ENCODE data around the gene ANO2. TPM values are rescaled to one million over a fixed set of nuclear protein-coding genes. Genes with fewer than 3 reads are reported as not detected.
"Not testable (repeated sequence)": the region's sequence is repeated elsewhere in the genome, so short reads cannot be mapped to it uniquely, and the experiment has no call there.

The ANO2 gene
- polyA plus RNA-seq, 3 donors = 4.0 to 5.6 (median 4.1) TPM

DNA sequence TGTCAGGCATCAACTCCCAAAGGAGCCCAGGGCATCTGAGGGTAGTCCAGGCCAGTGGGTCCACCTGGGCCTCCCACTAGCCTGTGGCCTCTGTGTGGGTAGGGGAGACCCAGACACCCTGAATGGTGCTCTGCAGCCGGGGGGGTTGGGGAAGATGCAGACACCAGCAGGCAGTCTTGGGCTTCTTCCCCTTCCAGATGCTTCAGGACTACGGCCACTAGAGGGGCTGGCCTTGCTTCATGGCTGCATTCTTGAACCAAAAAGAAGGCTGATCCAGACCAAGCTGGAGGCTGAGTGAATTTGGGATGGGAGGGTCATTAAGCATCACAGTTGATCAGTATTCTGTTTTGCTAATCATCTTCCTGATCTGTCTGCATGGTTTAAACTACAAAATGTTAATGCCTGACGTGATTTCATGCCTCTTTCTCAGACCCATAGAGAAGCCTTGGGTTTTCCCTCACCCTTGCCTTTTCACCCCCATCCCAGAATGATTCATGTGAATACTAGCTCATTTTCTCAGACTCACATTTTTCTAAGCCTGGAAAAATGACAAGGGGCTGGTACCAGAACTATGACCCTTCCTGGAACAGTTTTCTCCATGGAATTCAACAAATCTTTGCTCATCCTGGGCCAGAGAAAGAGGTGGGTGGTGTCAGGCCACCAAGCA, 379.0 kb downstream of the ANO2 start:
- no peak for DNase-seq (ENCODE audit: low read depth in 3 of 3, low spot score in 2 of 3)

DNA sequence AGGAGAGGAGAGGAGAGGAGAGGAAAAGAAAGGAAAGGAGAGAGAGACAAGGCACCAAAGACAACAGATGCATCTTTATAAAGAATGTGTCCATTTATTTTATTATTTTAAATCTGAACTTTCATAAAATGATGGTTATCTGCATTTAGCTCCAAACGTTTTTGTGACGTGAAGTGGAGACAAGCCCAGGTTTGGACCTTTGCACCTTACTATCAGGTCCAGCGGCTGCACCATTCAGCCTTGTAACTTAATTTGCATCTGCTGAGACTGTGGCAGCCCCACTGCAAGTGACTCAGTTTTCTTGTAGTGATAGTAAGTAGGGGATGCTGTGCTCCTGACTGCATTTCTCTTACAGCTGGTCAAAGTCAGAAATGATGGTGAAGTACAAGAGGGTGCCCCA, 382.5 kb downstream of the ANO2 start:
- DNase-seq (ENCODE audit: low read depth in 3 of 3, low spot score in 2 of 3) = no peak

DNA sequence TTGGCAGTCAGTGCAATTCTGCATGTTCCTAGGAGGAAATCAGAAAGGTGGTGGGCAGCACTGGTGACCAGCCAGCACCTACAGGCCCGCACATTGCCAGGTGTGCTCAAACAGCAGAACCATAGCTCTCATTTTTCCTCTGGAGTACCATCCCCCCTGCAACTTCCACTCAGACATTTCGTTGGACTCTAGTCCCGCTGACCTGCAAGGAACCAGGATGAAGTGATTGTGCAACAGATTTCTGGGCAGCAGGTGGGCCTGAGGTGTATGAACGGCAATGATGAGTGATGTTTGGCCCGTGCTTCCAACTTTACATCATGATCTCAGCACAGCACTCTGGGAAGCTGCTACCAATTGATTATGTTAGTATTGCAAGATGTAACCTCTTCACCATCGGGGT, 383.2 kb downstream of the ANO2 start:
- no peak for DNase-seq (ENCODE audit: low read depth in 3 of 3, low spot score in 2 of 3)

DNA sequence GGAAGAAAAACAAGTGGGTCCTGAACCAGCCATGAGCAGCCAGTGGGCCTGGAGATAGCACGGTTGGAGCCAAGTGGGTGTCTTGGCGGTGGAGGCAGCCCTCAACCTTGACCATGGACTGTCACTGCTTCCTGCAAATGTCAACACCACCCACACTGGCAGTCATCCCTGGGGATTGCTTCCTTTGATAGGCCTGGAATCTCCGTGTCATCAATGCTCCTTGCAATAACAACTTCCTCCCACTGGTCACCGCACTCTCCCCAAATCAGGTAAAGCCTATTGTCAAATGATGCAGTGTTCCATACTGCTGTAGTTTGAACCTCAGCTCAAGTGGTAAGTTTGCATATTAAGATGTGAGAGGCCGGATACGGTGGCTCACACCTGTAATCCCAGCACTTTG, 384.0 kb downstream of the ANO2 start:
- no peak for DNase-seq (ENCODE audit: low read depth in 3 of 3, low spot score in 2 of 3)

DNA sequence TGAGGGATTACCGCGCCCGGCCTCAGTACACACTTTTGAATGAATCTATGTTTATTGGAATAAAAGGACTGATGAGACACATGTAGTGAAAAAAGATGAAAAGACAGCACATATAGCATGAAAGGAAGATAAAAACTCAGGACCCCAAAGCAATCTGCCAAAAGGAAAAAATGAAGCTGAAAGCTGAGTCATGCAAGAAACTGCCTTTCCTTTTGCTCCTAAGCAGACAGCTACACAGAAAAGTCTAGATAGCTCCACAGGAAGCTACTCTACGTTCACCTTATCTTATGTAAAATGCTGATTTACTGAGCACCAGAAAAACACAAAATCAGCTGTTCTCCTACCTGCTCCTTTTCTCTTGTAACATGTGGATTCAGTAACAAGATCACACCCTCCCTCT, 384.8 kb downstream of the ANO2 start:
- no peak for DNase-seq (ENCODE audit: low read depth in 3 of 3, low spot score in 2 of 3)

DNA sequence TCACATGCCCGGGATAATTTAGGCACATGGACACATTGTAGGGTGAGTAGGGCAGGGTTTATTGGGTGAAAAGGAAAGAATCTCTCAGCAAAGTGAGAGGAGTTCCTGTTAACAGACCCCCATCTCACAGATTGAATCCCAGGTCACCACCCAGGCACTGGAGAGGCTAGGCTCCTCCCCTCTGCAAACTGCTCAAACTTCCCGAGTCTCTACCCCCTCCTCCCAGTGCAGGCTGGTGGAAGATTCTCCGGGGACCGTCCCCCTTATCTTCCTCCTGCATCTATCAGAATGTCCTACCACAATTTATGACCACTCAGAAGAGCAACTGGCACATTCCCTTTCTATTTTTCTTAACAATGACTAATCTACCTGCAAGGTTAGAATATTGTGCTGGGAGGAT, 387.2 kb downstream of the ANO2 start:
- no peak for DNase-seq (ENCODE audit: low read depth in 3 of 3, low spot score in 2 of 3)

DNA sequence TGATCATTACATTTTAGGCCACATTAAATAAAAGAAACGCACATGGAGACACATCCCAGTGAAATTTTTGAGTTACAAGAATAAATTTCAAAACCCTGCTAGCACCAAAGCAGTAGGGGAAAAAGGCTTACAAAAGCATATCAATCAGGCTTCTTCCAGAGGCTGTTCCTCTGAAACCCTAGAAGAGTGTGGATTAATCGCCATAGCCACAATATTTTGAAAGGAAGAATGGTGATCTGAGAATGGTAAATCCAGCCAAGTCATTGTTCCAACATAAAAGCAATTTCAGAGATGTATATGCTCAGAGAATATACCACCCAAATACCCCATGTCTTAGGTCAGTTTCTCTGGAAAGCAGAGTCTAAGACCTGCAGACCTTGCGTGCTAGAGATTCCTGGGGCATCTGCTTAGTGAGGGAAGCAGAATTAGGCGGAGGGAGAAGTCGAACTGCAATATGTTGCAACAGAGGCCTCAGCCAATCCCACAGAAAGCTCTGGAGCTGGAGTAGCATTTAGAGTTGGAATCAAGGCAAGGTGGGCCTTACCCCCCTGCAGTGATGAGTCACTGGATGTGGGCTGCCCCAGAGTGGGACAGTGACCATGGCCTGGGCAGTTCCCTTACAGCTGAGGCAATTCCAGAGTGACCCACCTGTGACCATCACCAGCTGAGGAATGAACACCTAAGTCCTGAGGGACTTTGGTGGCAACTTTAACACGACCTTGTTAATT, 387.9 kb downstream of the ANO2 start:
- no peak for DNase-seq (ENCODE audit: low read depth in 3 of 3, low spot score in 2 of 3)

DNA sequence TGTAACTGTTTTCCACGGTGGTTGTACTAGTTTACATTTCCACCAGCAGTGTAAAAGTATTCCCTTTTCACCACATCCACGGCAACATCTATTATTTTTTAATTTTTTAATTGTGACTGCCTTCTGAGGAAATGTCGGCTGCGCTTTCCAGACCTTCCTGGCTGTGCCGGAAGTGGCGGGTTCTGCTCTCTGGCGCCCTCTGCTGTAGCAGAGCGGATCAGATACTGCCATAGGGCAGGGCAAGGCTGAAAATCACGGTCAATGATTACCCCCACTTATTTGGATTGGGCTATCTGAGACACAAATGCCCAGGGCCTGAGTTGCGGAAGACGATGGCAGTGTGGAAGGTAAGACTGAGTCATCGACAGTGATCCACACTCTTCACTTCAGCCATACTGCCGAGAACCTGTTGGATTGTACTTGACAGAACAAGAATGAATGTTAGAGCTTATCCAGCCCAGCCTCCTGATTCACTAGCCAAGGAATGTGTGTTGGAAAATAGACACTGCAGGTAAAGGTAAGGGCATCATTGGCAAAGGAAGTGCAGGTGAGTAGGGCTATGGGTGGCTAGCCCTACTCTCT, 388.9 kb downstream of the ANO2 start:
- no peak for DNase-seq (ENCODE audit: low read depth in 3 of 3, low spot score in 2 of 3)

DNA sequence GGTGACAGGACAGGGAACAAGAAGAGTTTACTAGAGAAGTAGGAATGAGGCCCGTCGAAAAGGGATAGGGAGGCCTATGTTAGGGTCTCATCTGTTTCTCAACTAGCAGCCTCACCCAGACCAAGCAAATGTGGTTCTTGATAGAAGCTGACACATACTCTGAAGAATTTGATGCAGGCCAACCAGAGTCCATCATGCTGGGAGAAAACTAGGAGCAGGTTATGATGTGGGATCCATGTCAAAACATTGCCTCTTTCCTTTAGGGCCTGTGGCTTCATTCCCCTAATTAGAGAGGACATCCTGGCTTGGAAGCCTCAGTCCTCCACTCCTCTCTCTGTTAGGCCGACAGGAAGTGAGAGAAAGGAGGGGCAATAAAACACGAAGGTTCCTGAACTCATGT, 390.3 kb downstream of the ANO2 start:
- DNase-seq (ENCODE audit: low read depth in 3 of 3, low spot score in 2 of 3) = no peak

DNA sequence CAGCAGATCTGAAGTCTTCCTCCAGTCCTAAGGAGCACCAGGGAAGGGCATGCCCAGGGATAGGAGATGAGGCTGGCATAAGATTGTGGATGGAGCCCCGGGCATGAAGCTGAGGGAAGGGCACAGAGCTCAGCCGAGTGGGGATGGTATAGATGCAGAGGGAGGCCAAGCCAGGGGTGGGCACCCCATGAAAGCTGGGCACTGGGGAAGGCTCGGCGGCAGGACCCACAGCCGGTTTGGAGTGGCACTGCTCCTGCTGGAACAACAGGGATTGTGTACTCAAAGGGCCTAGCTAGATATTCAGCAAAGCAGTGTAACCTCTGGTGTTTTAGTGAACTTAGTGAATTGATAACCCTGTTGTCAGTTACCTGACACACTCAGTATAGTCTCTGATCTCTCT, 396.0 kb downstream of the ANO2 start:
- no peak for DNase-seq (ENCODE audit: low read depth in 3 of 3, low spot score in 2 of 3)

DNA sequence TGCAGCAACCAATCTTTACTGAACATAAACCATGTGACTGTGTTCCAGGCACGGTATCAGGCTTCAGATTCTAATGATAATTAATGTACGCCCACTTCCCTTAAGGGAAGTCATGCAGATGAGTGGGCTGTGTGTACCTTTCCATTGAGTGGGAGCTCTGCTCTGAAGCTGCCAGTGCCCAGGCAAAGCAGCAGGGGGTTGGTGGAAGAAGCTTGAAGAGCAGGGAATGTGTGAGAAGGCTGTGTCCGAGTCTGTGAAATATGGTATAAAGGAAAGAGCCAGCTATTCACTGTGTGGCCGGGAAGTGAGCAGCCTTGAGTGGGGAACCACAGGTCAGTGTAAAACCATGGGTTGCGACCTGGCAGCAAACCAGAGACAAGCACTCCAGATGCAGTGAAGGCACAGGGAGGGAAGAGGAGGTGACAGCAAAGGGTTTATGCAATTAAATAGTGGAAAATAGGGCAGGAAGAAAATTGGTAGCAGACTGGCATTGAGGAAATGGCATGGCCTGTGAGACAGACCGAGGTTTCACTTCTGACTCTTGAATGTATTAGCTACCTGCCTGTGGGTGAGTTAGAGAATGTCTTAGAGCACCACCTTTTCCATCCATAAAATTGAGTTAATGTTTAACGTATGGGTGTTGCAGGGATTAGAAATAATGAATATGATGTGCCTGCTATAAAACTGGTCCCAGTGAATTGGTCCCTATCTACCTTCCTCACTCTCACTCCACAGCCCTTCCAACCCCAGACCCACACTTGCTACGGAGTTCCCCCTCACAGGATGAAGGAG, 396.7 kb downstream of the ANO2 start:
- no peak for DNase-seq (ENCODE audit: low read depth in 3 of 3, low spot score in 2 of 3)

DNA sequence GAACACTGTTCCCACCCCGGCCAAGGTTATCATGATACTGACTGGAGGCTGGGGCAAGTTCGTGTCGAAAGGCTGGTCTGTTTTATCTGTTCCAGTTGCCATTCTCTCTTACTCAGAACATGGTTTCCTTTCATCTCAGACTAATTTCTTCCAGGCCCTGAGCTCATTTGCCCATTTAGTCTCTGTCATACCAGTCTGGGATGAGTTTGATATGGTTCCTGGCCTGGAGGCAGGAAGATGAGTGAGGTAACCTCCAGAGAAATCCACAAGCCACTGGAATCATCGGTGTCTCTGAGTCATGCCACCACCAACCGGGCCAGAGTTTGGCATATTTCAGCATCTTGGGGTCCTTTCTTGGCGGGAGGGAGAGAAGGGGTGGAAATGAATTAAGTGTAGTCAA, 398.4 kb downstream of the ANO2 start:
- DNase-seq (ENCODE audit: low read depth in 3 of 3, low spot score in 2 of 3) = no peak

DNA sequence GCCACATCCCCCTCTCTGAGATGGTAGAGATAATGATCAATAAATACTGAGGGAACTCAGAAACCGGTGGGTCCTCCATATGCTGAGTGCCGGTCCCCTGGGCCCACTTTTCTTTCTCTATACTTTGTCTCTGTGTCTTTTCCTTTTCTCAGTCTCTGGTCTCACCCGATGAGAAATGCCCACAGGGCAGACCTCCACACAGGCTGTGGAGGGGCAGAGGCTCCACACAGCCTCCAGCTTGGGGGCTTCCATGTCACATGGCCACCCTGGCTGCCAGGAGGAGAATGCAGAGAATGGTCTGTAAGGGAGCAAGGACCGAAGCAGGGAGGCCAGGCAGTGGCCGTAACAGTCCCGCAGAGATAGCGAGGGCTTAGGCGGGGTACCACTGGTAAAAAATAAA, 407.3 kb downstream of the ANO2 start:
- no peak for DNase-seq (ENCODE audit: low read depth in 3 of 3, low spot score in 2 of 3)

DNA sequence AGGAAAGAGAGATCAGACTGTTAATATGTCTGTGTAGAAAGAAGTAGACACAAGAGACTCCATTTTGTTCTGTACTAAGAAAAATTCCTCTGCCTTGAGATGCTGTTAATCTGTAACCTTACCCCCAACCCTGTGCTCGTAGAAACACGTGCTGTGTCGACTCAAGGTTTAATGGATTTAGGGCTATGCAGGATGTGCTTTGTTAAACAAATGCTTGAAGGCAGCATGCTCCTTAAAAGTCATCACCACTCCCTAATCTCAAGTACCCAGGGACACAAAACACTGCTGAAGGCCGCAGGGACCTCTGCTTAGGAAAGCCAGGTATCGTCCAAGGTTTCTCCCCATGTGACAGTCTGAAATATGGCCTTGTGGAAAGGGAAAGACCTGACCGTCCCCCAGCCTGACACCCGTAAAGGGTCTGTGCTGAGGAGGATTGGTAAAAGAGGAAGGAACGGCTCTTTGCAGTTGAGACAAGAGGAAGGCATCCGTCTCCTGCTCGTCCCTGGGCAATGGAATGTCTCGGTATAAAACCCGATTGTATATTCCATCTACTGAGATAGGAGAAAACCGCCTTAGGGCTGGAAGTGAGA, 407.9 kb downstream of the ANO2 start:
- not testable (repeated sequence) for DNase-seq (ENCODE audit: low read depth in 3 of 3, low spot score in 2 of 3)

DNA sequence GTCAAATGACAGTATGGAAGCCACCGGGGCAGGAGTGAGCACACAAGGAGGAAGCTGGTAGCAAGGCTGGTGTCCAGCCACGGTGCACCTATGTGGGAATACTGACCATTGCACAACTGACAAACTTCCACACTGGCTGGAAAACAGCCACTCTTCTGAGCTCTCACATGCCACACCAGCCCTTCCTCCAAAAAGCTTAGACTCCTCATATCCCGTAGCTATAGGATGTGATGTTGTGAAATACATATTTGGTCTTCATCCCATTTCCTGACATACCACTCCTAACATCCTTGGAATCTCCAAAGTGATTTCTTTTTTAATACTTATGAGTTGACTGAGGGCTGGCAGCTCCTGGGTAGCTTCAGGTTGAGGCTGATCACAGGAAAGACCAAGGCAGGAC, 409.5 kb downstream of the ANO2 start:
- no peak for DNase-seq (ENCODE audit: low read depth in 3 of 3, low spot score in 2 of 3)

DNA sequence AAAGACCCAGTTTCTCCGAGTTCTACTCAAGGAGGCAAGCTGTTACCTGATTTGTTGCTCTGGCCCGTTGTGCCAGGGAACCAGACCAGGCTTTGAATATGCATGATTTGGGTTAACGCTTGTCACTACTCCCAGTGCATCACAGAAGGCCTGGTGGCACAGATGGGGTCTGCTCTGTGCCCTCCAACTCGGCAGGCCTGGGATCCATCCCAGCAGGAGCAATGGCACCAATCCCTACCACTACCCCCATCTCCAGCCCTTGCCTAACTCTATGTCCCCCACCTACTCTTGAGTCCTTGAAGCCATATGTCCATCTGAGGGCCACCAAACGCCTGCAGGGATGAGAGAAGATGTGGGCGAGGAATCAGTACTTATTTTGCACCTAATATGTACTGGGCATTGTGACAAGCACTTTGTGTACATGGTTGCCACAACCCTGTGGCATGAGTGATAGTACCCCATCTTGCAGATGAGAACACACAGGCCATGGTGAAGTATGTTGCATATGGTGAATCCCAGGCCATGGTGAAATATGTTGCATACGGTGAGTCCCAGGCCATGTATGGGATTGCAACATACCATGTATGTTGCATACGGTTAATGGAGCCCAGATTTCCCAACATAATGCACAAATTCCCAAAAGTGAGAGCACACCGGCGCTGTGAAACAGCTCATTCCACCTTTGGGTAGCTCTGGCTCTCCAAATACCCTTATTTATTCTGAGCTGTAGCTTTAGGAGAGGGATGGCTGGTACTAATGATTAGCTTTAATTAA, 410.4 kb downstream of the ANO2 start:
- DNase-seq (ENCODE audit: low read depth in 3 of 3, low spot score in 2 of 3) = no peak

DNA sequence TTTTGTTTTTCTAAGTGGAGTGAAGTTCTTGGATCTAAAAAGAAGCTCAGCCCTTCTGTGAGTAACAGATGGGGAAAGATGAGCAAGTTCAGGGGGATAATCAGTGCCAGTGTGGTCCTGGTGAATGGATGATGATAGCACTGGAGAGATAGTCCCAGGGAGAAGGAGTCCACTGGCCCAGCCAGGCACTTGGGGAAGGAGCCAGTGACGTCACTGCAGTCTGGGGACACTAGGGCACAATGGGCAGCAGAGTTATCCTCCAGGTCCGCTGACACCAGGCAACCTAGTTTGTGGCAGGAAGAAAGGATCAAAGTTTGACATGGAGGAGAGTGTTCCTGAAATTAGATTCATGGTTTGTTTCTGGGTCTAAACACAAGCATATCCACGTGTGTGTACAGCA, 411.7 kb downstream of the ANO2 start:
- no peak for DNase-seq (ENCODE audit: low read depth in 3 of 3, low spot score in 2 of 3)

DNA sequence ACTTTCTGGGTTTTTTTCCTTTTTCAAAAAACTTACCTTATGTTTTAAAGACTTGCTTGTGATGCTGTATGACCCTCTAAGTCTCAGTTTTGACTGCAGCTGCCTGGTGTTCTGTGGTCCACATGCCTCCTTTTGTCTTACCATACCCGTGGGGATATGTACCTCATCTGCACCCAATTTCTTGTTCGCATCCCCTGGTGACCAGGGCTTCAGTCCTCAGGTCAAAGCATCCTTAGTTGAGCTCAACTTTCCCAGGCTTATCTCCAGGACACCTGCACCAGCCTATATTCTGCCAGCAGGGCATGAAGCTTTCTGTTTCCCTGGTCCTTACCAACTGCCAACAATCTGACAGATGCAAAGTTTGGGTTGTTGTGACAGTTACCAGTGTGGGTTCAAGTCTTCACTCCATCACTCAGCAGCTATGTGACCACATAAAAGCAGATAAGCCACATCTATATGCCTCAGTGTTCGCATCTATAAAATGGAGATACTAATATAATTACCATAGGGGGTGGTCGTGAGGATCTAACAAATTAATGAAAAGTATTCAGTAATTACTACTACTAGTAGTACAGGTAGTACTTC, 419.2 kb downstream of the ANO2 start:
- DNase-seq (ENCODE audit: low read depth in 3 of 3, low spot score in 2 of 3) = no peak

DNA sequence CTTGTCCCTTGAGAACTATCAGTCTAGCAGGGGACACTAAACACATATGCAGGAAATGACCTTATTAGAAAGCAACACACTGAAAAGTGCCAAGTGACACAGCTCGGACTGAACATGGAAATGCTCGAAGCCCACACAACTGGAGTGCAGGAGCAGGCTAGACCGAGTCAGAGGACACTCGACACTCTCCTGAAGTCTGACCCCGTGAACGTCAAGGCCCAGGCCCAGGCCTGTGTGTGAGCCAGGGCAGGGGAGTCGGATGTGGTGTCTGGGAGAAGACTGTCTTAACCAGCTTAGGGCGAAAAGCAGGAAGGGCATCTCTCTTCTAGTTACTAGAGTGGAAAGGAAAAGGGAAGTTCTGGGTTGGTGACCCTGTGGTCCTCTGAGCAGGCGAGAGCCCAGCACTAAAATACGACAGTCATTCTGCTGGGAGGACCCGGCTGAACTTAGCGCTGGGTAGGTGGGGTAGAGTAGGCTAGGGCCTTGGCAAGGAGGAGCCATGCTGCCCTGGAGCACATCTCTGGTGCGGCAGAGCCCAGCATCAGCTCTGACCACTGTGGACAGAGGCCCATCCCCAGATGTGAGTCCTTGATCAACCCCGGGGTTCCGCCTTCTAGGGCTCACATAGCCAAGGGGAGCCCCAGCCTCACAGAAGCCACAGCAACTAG, 420.2 kb downstream of the ANO2 start:
- no peak for DNase-seq (ENCODE audit: low read depth in 3 of 3, low spot score in 2 of 3)
